H9 (cell line): ENCODE results near the gene CATSPERB. TPM values are rescaled to one million over a fixed set of nuclear protein-coding genes. Genes with fewer than 3 reads are reported as not detected.

Experiments
- DNase-seq: peaks from one replicate; pipeline ENCODE4 v3.0.0-alpha.2; 2017
- H2AFZ ChIP-seq: one replicate; pipeline ENCODE4 v1.6.1; 2013; ENCODE audit warnings: mild to moderate bottlenecking, low read length, control low read depth, moderate library complexity
- H2AK5ac ChIP-seq: 2 replicates; pipeline ENCODE4 v1.6.1; 2013; ENCODE audit warnings: low read length, control low read depth, mixed read lengths; ENCODE audit not compliant: insufficient read length
- H2BK120ac ChIP-seq: one replicate; pipeline ENCODE4 v1.6.1; 2013; ENCODE audit warnings: low read depth, mild to moderate bottlenecking, low read length, control low read depth, inconsistent platforms; ENCODE audit not compliant: poor library complexity, severe bottlenecking
- H2BK12ac ChIP-seq: 2 replicates; pipeline ENCODE4 v1.6.1; 2013; ENCODE audit warnings: low read length, control low read depth, mixed read lengths, low read depth; ENCODE audit not compliant: insufficient read length
- H2BK15ac ChIP-seq: 2 replicates; pipeline ENCODE4 v1.6.1; 2013; ENCODE audit warnings: low read depth, low read length, control low read depth
- H2BK20ac ChIP-seq: one replicate; pipeline ENCODE4 v1.6.1; 2013; ENCODE audit warnings: low read depth, mild to moderate bottlenecking, low read length, control low read depth, inconsistent platforms; ENCODE audit not compliant: poor library complexity, severe bottlenecking
- H2BK5ac ChIP-seq: 2 replicates; pipeline ENCODE4 v1.6.1; 2013; ENCODE audit warnings: low read length, control low read depth, mixed read lengths; ENCODE audit not compliant: insufficient read length
- H3K14ac ChIP-seq: 2 replicates; pipeline ENCODE4 v1.6.1; 2013; ENCODE audit warnings: low read length, control low read depth; ENCODE audit not compliant: insufficient read depth
- H3K18ac ChIP-seq: 2 replicates; pipeline ENCODE4 v1.6.1; 2013; ENCODE audit warnings: low read depth, mild to moderate bottlenecking, mixed read lengths, low read length, control low read depth; ENCODE audit not compliant: insufficient read length
- H3K23ac ChIP-seq: 2 replicates; pipeline ENCODE4 v1.6.1; 2013; ENCODE audit warnings: low read length, control low read depth, mixed read lengths, low read depth; ENCODE audit not compliant: insufficient read length
- H3K23me2 ChIP-seq: 2 replicates; pipeline ENCODE4 v1.6.1; 2013; ENCODE audit warnings: low read depth, mild to moderate bottlenecking, mixed read lengths, low read length, control low read depth; ENCODE audit not compliant: insufficient read length, poor library complexity, severe bottlenecking
- H3K27ac ChIP-seq: 2 replicates; pipeline ENCODE4 v1.5.1; 2013; ENCODE audit warnings: low read length, control low read depth, mixed read lengths, low read depth; ENCODE audit not compliant: insufficient read length
- H3K27me3 ChIP-seq: 2 replicates; pipeline ENCODE4 v1.6.1; 2013; ENCODE audit warnings: low read length, control low read depth, inconsistent platforms; ENCODE audit not compliant: insufficient read depth
- H3K4ac ChIP-seq: 2 replicates; pipeline ENCODE4 v1.6.1; 2013; ENCODE audit warnings: low read depth, mild to moderate bottlenecking, control low read depth, inconsistent platforms, low read length, moderate library complexity
- H3K4me1 ChIP-seq: 2 replicates; pipeline ENCODE4 v1.6.1; 2013; ENCODE audit warnings: low read length, control low read depth, inconsistent platforms; ENCODE audit not compliant: insufficient read depth
- H3K4me2 ChIP-seq: 2 replicates; pipeline ENCODE4 v1.6.1; 2013; ENCODE audit warnings: low read length, control low read depth, mixed read lengths; ENCODE audit not compliant: insufficient read length, insufficient read depth
- H3K56ac ChIP-seq: 2 replicates; pipeline ENCODE4 v1.6.1; 2013; ENCODE audit warnings: low read depth, mild to moderate bottlenecking, mixed read lengths, low read length, control low read depth; ENCODE audit not compliant: insufficient read length
- H3K79me1 ChIP-seq: 2 replicates; pipeline ENCODE4 v1.6.1; 2013; ENCODE audit warnings: low read depth, mild to moderate bottlenecking, moderate library complexity, low read length, control low read depth, inconsistent platforms; ENCODE audit not compliant: insufficient read depth, poor library complexity, severe bottlenecking
- H3K79me2 ChIP-seq: 2 replicates; pipeline ENCODE4 v1.6.1; 2013; ENCODE audit warnings: low read length, control low read depth, inconsistent platforms; ENCODE audit not compliant: insufficient read depth
- H3K9ac ChIP-seq: 2 replicates; pipeline ENCODE4 v1.6.1; 2013; ENCODE audit warnings: low read length, control low read depth, mixed read lengths; ENCODE audit not compliant: insufficient read length; ENCODE audit errors: extremely low read depth
- H3K9me3 ChIP-seq: one replicate; pipeline ENCODE4 v1.6.1; 2013; ENCODE audit warnings: low read depth, low read length, inconsistent platforms; ENCODE audit not compliant: control insufficient read depth
- H3T11ph ChIP-seq: one replicate; pipeline ENCODE4 v1.6.1; 2013; ENCODE audit warnings: mild to moderate bottlenecking, low read length, control low read depth, inconsistent platforms
- H4K20me1 ChIP-seq: one replicate; pipeline ENCODE4 v1.6.1; 2013; ENCODE audit not compliant: control insufficient read depth, insufficient read length, insufficient read depth
- H4K5ac ChIP-seq: 2 replicates; pipeline ENCODE4 v1.6.1; 2013; ENCODE audit warnings: low read depth, mild to moderate bottlenecking, mixed read lengths, low read length, control low read depth; ENCODE audit not compliant: insufficient read length
- H4K8ac ChIP-seq: replicated peaks from 2 replicates; pipeline ENCODE4 v1.6.1; 2013; ENCODE audit warnings: low read length, control low read depth, mixed read lengths, low read depth; ENCODE audit not compliant: insufficient read length
- H4K91ac ChIP-seq: 2 replicates; pipeline ENCODE4 v1.6.1; 2013; ENCODE audit warnings: low read depth, mild to moderate bottlenecking, moderate library complexity, mixed read lengths, low read length, control low read depth; ENCODE audit not compliant: insufficient read length
- H3K27ac Mint-ChIP-seq, 3 experiments: 2 replicates in 2 of 3; 3 replicates in 1 of 3; pipeline ENCODE4 v1.8.0; 2020 to 2021; ENCODE audit warnings: mixed read lengths in 3 of 3, mild to moderate bottlenecking in 1 of 3, moderate library complexity in 1 of 3
- H3K27me3 Mint-ChIP-seq: 2 replicates; pipeline ENCODE4 v1.8.0; 2021; ENCODE audit warnings: low read depth, mild to moderate bottlenecking, moderate library complexity, mixed read lengths
- H3K36me3 Mint-ChIP-seq, 3 experiments: 2 replicates in 2 of 3; 3 replicates in 1 of 3; pipeline ENCODE4 v1.8.0; 2020 to 2021; ENCODE audit warnings: low read depth in 3 of 3, mixed read lengths in 3 of 3; ENCODE audit not compliant: insufficient read depth in 1 of 3
- H3K4me1 Mint-ChIP-seq, 2 experiments: 2 replicates each; pipeline ENCODE4 v1.8.0; 2020; ENCODE audit warnings: mixed read lengths in 2 of 2
- H3K4me3 Mint-ChIP-seq, 2 experiments: 2 replicates in 1 of 2; 3 replicates in 1 of 2; pipeline ENCODE4 v1.8.0; 2020 to 2021; ENCODE audit warnings: mild to moderate bottlenecking in 2 of 2, mixed read lengths in 2 of 2, moderate library complexity in 1 of 2
- H3K9me3 Mint-ChIP-seq, 2 experiments: 2 replicates in 1 of 2; 3 replicates in 1 of 2; pipeline ENCODE4 v1.8.0; 2020; ENCODE audit warnings: mild to moderate bottlenecking in 2 of 2, mixed read lengths in 2 of 2, moderate library complexity in 1 of 2
- WGBS: extraction: QIAGEN DNeasy Blood & Tissue Kit; methylation state at CpG from one replicate; pipeline ENCODE4 v1.1.7; 2013; ENCODE audit warnings: missing lambda C conversion rate, low lambda C conversion rate, mixed read lengths; ENCODE audit not compliant: insufficient read length; ENCODE audit errors: extremely low coverage; 5-methylcytosine and 5-hydroxymethylcytosine counted together
- total RNA-seq: library from RNA; stranded (reverse); gene quantifications from 2 replicates; pipeline ENCODE4 v1.2.1, GENCODE V29; 2021
- TF ChIP-seq, protein P1 (sequence below): fragments of 200-600 bp; sonication (generic); conservative IDR thresholded peaks from 3 replicates; pipeline ENCODE4 v1.8.0; 2021; ENCODE audit warnings: antibody characterized with exemption, mild to moderate bottlenecking

CATSPERB gene
- total RNA-seq, 1 experiment from 2014 or later = 0.48 TPM

DNA sequence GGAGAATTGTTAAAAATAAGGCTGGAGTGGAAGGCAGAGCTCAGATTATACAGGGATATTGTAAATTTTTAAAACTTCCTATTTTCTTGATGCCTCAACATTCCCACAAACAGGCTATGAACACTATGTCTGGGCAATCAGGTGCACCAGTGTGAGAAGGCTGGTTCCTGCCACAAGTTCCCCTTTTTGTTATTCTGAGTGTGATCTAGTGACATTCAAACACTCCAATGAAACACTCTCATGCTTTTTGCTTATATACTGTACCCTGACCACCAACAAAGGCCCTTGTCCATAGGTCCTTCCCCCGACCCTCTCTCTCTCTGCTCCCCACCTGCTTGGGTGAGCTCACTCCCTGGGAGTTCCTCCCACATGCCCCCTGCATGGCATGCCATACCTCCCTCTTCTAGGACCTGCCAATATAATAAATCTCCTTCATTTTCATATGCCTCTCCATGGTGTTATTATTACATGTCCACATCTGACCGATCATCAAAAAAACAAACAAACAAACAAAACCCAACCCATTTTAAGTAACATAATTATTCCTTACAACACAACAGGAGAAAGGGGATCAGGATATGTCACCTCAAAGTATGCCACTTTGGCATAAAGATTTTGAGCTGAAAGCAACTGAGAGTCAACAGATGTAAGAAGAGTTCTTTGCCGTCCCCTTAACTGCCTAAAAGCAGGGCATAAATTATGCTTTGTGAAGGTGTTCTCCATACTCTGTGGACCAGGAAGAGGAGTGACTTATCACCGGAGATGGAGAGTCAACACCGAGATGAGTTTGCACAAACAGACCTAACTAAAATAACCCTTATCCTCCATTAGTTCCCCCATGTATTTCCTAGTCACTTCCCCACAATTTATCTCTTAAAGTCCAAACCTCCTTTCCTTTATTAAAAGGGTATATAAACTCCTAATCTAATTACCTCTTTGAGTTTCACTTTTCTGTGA lies 42.5 kb upstream of the CATSPERB start:
- no peak overlapping the region for H3K4me2 ChIP-seq
- H3K36me3 Mint-ChIP-seq = no peaks in the 10 kb centered on the region
- H3K14ac ChIP-seq = no peak overlapping the region
- no peak overlapping the region for H3T11ph ChIP-seq
- H3K27me3 Mint-ChIP-seq = no peaks in the 10 kb centered on the region
- no peak overlapping the region for H4K8ac ChIP-seq
- H3K23ac ChIP-seq = no peak overlapping the region
- no peaks in the 10 kb centered on the region for H3K23me2 ChIP-seq
- no peaks in the 10 kb centered on the region for H4K20me1 ChIP-seq
- DNase-seq = no peak
- 100% methylated on average over 1 of the region's 5 CpGs for WGBS
- no peak overlapping the region for H3K56ac ChIP-seq
- H3K4me3 Mint-ChIP-seq = no peak overlapping the region
- no peak overlapping the region for H3K4ac ChIP-seq
- H3K79me2 ChIP-seq = no peaks in the 10 kb centered on the region
- no peaks in the 10 kb centered on the region for H3K9me3 ChIP-seq
- H2BK12ac ChIP-seq = no peak overlapping the region
- H2AK5ac ChIP-seq = no peak overlapping the region
- H3K4me1 ChIP-seq = no peaks in the 10 kb centered on the region
- no peak overlapping the region for H3K9ac ChIP-seq
- no peak overlapping the region for H4K91ac ChIP-seq
- H3K27me3 ChIP-seq = no peaks in the 10 kb centered on the region
- no peak overlapping the region for H2AFZ ChIP-seq
- H2BK15ac ChIP-seq = no peak overlapping the region
- TF ChIP-seq, protein P1, sequence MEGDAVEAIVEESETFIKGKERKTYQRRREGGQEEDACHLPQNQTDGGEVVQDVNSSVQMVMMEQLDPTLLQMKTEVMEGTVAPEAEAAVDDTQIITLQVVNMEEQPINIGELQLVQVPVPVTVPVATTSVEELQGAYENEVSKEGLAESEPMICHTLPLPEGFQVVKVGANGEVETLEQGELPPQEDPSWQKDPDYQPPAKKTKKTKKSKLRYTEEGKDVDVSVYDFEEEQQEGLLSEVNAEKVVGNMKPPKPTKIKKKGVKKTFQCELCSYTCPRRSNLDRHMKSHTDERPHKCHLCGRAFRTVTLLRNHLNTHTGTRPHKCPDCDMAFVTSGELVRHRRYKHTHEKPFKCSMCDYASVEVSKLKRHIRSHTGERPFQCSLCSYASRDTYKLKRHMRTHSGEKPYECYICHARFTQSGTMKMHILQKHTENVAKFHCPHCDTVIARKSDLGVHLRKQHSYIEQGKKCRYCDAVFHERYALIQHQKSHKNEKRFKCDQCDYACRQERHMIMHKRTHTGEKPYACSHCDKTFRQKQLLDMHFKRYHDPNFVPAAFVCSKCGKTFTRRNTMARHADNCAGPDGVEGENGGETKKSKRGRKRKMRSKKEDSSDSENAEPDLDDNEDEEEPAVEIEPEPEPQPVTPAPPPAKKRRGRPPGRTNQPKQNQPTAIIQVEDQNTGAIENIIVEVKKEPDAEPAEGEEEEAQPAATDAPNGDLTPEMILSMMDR = no peak
- H2BK20ac ChIP-seq = no peak overlapping the region
- no peaks in the 10 kb centered on the region for H3K9me3 Mint-ChIP-seq
- H3K18ac ChIP-seq = no peak overlapping the region
- H3K27ac Mint-ChIP-seq = no peak overlapping the region; a peak in 1 of 7 replicates
- no peak overlapping the region for H4K5ac ChIP-seq
- H3K79me1 ChIP-seq = no peaks in the 10 kb centered on the region
- no peak overlapping the region for H2BK120ac ChIP-seq
- no peak overlapping the region for H3K27ac ChIP-seq
- H2BK5ac ChIP-seq = no peak overlapping the region
- peaks cover 0 to 3% of the 10 kb centered on the region in 2 experiments; a peak in 1 of 4 replicates for H3K4me1 Mint-ChIP-seq
